Measurements from ENCODE around the gene SPNS3. TPM values are rescaled to one million over a fixed set of nuclear protein-coding genes. Genes with fewer than 3 reads are reported as not detected.
A peak's percentile ranks its signal among the peaks of the same experiment; 100 is the strongest.

The SPNS3 gene
- total and polyA plus RNA-seq, 4 donors: 0.40 to 1.6 (median 0.52) TPM

DNA sequence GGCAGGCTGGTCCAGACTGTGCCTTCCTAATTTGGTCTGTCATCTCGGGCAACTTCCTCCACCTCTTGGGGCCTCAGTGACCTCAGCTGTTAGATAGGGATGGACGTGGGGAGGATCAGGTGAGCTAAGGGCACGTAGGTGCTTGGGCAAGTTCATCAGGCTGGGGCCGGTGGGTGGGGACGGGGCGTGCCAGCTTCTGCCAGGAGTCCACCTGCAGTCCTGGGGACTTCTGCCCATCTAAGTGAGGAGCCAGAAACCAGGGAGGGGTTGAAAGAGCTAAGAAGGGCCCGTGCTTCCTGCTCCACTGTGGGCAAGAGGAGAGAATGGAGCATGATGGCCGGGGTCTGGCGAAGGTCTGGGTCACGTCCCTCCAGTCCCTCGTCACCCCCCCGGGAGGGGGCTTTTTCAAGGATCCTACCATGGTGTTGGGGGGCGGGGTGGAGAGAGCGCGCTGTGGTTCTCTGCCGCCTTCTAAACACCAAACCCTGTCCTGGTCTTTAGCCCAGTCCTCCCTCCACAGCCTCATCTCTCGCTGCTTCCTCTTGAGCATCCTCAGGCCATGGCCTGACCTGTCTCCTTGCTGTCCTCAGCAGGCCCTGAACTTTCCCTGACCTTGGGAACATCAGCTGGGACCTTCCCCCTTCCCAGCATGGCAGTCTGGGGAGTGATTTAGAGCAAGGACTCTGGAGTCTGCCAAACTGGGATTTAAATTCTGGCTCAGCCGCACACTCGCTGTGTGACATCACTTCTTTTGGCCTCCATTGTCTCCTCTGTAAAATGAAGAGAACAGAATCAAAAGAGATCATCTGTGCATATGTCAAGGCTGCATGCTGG lies 86.5 kb downstream of the SPNS3 start:
- ATAC-seq (ENCODE audit: insufficient read depth, low FRiP score) (no peak), DNase-seq (no peak)
- Histone ChIP-seq H3K9ac (ENCODE audit: insufficient read depth in 1 of 2, low read length in 2 of 2) (peak overlapping the region in 1 of 2 donors; percentile 11), H3K9me3 (ENCODE audit: control insufficient read depth in 4 of 4, insufficient read depth in 3 of 4, low read length in 3 of 4) (no peaks in the 10 kb centered on the region), H3K36me3 (ENCODE audit: control insufficient read depth in 4 of 4, insufficient read depth in 4 of 4, low read length in 4 of 4) (peaks cover 0 to 4% (median 0%) of the 10 kb centered on the region in 4 donors), H3K4me3 (no peak overlapping the region), H3K4me1 (ENCODE audit: control insufficient read depth in 5 of 5, insufficient read depth in 5 of 5, low read length in 5 of 5) (peaks cover 0 to 40% (median 32%) of the 10 kb centered on the region in 5 donors), H3K27me3 (ENCODE audit: control insufficient read depth in 3 of 3, insufficient read depth in 3 of 3, low read length in 2 of 3) (no peaks in the 10 kb centered on the region), H3K27ac (ENCODE audit: low read depth in 1 of 2, low read length in 1 of 2) (peak overlapping the region; percentile 71 to 93)
- TF ChIP-seq, protein P1, sequence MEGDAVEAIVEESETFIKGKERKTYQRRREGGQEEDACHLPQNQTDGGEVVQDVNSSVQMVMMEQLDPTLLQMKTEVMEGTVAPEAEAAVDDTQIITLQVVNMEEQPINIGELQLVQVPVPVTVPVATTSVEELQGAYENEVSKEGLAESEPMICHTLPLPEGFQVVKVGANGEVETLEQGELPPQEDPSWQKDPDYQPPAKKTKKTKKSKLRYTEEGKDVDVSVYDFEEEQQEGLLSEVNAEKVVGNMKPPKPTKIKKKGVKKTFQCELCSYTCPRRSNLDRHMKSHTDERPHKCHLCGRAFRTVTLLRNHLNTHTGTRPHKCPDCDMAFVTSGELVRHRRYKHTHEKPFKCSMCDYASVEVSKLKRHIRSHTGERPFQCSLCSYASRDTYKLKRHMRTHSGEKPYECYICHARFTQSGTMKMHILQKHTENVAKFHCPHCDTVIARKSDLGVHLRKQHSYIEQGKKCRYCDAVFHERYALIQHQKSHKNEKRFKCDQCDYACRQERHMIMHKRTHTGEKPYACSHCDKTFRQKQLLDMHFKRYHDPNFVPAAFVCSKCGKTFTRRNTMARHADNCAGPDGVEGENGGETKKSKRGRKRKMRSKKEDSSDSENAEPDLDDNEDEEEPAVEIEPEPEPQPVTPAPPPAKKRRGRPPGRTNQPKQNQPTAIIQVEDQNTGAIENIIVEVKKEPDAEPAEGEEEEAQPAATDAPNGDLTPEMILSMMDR (IDR thresholded peaks at IDR 0.05; ENCODE audit: control extremely low read depth, extremely low read depth): no peak
- 76 to 86% methylated on average over 19 of the region's 19 CpGs for WGBS, 2 donors

DNA sequence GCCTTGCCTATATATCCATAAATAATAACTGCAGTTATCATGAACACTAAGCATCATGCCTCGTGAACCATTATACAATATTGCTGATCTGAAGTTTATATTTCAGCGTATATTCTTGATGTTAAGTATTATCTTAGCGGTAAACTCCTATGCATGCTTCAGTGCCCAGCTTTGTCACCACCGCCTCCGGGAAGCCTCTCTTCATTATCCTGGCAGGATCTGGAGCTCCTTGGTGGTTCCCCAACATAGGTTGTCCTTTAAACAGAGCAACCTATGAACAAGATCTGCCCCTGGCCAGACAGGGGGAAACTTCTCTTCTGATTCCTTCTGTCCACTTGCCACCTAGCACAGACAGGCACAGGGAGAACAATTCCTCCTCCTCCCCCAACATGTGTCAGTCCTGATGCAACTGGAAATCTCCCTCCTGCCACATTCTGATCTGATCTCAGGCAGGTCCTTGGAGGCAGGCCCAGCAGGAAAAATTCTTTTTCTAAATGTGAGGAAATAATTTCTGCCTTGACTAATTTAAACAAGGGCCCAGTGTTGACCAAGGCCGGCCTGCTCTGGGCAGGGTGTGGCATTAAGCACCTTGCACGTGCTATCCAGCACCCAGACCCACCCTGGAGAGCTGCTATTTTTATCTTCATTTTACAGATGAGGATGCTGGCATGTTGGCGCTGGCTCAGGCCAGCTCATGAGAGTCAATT lies 87.3 kb downstream of the SPNS3 start:
- peak overlapping the region in 1 of 2 donors; percentile 34 for H3K9ac ChIP-seq (ENCODE audit: insufficient read depth in 1 of 2, low read length in 2 of 2)
- peaks cover 0 to 35% (median 31%) of the 10 kb centered on the region in 5 donors for H3K4me1 ChIP-seq (ENCODE audit: control insufficient read depth in 5 of 5, insufficient read depth in 5 of 5, low read length in 5 of 5)
- WGBS, 2 donors: 69 to 85% methylated on average over 8 of the region's 8 CpGs
- peak overlapping the region in 1 of 2 donors; percentile 93 for H3K27ac ChIP-seq (ENCODE audit: low read depth in 1 of 2, low read length in 1 of 2)
- DNase-seq (peak in 1 of 3 donors; percentile 63), ATAC-seq (ENCODE audit: insufficient read depth, low FRiP score) (peak; percentile 69)
- no peak overlapping the region for H3K4me3 ChIP-seq
- TF ChIP-seq, protein P1 (IDR thresholded peaks at IDR 0.05; ENCODE audit: control extremely low read depth, extremely low read depth): no peak
- no peaks in the 10 kb centered on the region for H3K9me3 ChIP-seq (ENCODE audit: control insufficient read depth in 4 of 4, insufficient read depth in 3 of 4, low read length in 3 of 4)
- H3K36me3 ChIP-seq (ENCODE audit: control insufficient read depth in 4 of 4, insufficient read depth in 4 of 4, low read length in 4 of 4): peaks cover 0 to 4% (median 0%) of the 10 kb centered on the region in 4 donors
- no peaks in the 10 kb centered on the region for H3K27me3 ChIP-seq (ENCODE audit: control insufficient read depth in 3 of 3, insufficient read depth in 3 of 3, low read length in 2 of 3)

DNA sequence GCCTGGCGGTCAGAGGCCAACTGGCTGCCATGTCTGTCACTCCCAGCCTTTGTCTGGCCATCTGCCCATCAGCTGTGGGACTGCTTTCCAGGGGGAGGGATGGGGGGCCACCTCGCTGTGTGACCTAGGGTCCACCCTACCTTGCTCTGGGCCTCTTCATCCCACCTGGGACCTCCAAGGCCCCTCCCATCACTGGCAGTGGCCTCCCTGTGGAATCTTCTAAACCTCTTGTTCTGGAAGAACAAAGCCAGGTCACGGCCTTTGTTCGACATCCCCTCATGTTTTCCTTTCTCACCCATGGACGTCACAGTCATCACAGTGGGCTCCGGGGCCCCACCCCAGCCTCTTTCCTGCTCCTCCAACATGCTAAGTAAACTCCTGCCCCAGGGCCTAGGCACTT lies 88.9 kb downstream of the SPNS3 start:
- Histone ChIP-seq H3K27me3 (ENCODE audit: control insufficient read depth in 3 of 3, insufficient read depth in 3 of 3, low read length in 2 of 3) (no peaks in the 10 kb centered on the region), H3K4me3 (no peak overlapping the region), H3K27ac (ENCODE audit: low read depth in 1 of 2, low read length in 1 of 2) (peak overlapping the region; percentile 38 to 47), H3K9ac (ENCODE audit: insufficient read depth in 1 of 2, low read length in 2 of 2) (no peak overlapping the region), H3K36me3 (ENCODE audit: control insufficient read depth in 4 of 4, insufficient read depth in 4 of 4, low read length in 4 of 4) (peaks cover 0 to 4% (median 0%) of the 10 kb centered on the region in 4 donors), H3K4me1 (ENCODE audit: control insufficient read depth in 5 of 5, insufficient read depth in 5 of 5, low read length in 5 of 5) (peaks cover 0 to 32% (median 28%) of the 10 kb centered on the region in 5 donors), H3K9me3 (ENCODE audit: control insufficient read depth in 4 of 4, insufficient read depth in 3 of 4, low read length in 3 of 4) (no peaks in the 10 kb centered on the region)
- 69 to 86% methylated on average over 6 of the region's 6 CpGs for WGBS, 2 donors
- ATAC-seq (ENCODE audit: insufficient read depth, low FRiP score) (no peak), DNase-seq (peak in 1 of 3 donors; percentile 48)
- TF ChIP-seq, protein P1 (IDR thresholded peaks at IDR 0.05; ENCODE audit: control extremely low read depth, extremely low read depth): no peak
